ENCODE measurements around the gene FTHL17. TPM values are rescaled to one million over a fixed set of nuclear protein-coding genes. Genes with fewer than 3 reads are reported as not detected.

The FTHL17 gene
- polyA plus RNA-seq, 1 donor from 2014 or later: not detected

DNA sequence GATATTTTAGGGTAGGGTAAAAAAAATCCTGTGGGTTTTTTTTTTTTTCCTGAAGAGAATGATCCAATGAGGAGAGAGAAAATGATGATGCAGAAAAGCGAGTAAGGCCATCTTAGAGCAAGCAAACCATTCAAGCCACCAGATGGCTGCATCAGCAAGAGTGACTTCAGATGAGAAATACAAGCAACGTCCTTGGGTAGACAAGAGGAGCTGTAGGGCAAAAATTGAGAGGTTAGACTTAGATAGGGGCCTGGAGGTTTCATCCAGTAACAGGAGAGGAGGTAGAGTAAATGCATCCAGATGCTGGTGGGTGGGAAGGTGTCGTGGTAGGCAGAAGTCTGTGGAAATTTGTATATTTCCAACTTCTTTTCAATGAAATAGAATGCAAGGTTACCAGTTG is 14.6 kb downstream of the FTHL17 start:
- no peaks in the 10 kb centered on the region for H4K20me1 ChIP-seq (ENCODE audit: insufficient read depth)
- H3K4me3 ChIP-seq (ENCODE audit: low read length): no peak overlapping the region
- no peak overlapping the region for H2AFZ ChIP-seq (ENCODE audit: low read depth, low read length)
- no peaks in the 10 kb centered on the region for H3F3A ChIP-seq (ENCODE audit: insufficient read depth, low read length, poor library complexity, severe bottlenecking)
- TF ChIP-seq SMC3 (conservative IDR thresholded peaks at IDR 0.05; ENCODE audit: poor library complexity): no peak
- TF ChIP-seq, protein P1, sequence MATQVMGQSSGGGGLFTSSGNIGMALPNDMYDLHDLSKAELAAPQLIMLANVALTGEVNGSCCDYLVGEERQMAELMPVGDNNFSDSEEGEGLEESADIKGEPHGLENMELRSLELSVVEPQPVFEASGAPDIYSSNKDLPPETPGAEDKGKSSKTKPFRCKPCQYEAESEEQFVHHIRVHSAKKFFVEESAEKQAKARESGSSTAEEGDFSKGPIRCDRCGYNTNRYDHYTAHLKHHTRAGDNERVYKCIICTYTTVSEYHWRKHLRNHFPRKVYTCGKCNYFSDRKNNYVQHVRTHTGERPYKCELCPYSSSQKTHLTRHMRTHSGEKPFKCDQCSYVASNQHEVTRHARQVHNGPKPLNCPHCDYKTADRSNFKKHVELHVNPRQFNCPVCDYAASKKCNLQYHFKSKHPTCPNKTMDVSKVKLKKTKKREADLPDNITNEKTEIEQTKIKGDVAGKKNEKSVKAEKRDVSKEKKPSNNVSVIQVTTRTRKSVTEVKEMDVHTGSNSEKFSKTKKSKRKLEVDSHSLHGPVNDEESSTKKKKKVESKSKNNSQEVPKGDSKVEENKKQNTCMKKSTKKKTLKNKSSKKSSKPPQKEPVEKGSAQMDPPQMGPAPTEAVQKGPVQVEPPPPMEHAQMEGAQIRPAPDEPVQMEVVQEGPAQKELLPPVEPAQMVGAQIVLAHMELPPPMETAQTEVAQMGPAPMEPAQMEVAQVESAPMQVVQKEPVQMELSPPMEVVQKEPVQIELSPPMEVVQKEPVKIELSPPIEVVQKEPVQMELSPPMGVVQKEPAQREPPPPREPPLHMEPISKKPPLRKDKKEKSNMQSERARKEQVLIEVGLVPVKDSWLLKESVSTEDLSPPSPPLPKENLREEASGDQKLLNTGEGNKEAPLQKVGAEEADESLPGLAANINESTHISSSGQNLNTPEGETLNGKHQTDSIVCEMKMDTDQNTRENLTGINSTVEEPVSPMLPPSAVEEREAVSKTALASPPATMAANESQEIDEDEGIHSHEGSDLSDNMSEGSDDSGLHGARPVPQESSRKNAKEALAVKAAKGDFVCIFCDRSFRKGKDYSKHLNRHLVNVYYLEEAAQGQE (IDR thresholded peaks at IDR 0.05; ENCODE audit: borderline replicate concordance): no peak
- TF ChIP-seq, protein P2, sequence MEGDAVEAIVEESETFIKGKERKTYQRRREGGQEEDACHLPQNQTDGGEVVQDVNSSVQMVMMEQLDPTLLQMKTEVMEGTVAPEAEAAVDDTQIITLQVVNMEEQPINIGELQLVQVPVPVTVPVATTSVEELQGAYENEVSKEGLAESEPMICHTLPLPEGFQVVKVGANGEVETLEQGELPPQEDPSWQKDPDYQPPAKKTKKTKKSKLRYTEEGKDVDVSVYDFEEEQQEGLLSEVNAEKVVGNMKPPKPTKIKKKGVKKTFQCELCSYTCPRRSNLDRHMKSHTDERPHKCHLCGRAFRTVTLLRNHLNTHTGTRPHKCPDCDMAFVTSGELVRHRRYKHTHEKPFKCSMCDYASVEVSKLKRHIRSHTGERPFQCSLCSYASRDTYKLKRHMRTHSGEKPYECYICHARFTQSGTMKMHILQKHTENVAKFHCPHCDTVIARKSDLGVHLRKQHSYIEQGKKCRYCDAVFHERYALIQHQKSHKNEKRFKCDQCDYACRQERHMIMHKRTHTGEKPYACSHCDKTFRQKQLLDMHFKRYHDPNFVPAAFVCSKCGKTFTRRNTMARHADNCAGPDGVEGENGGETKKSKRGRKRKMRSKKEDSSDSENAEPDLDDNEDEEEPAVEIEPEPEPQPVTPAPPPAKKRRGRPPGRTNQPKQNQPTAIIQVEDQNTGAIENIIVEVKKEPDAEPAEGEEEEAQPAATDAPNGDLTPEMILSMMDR (IDR thresholded peaks at IDR 0.05; ENCODE audit: poor library complexity, severe bottlenecking): no peak
- no peak for TF ChIP-seq RAD21 (conservative IDR thresholded peaks at IDR 0.05)
- no peak for TF ChIP-seq MXI1 (conservative IDR thresholded peaks at IDR 0.05; ENCODE audit: poor library complexity, severe bottlenecking)
- no peak for TF ChIP-seq TAF1 (IDR thresholded peaks at IDR 0.05; ENCODE audit: low read depth)
- no peak for TF ChIP-seq EP300 (conservative IDR thresholded peaks at IDR 0.05; ENCODE audit: poor library complexity, severe bottlenecking)
- TF ChIP-seq POLR2AphosphoS5 (IDR thresholded peaks at IDR 0.05): no peak
- no peak for TF ChIP-seq EZH2 (IDR thresholded peaks at IDR 0.05; ENCODE audit: borderline replicate concordance, insufficient read depth, low read length, poor library complexity, severe bottlenecking)
- H3K9me3 ChIP-seq (ENCODE audit: low read length): no peaks in the 10 kb centered on the region
- no peaks in the 10 kb centered on the region for H3K79me2 ChIP-seq (replicated peaks; ENCODE audit: insufficient read depth, low read length)
- no peak overlapping the region for H3K9ac ChIP-seq (ENCODE audit: low read length)
- H3K27me3 ChIP-seq (ENCODE audit: insufficient read depth, low read depth, low read length): no peaks in the 10 kb centered on the region
- no peak overlapping the region for H3K27ac ChIP-seq (ENCODE audit: low read length)
- no peaks in the 10 kb centered on the region for H3K9me2 ChIP-seq (ENCODE audit: insufficient read depth, low read length)
- H3K4me2 ChIP-seq (ENCODE audit: low read length): no peak overlapping the region
- H3K36me3 ChIP-seq (ENCODE audit: insufficient read depth, low read length): no peaks in the 10 kb centered on the region

DNA sequence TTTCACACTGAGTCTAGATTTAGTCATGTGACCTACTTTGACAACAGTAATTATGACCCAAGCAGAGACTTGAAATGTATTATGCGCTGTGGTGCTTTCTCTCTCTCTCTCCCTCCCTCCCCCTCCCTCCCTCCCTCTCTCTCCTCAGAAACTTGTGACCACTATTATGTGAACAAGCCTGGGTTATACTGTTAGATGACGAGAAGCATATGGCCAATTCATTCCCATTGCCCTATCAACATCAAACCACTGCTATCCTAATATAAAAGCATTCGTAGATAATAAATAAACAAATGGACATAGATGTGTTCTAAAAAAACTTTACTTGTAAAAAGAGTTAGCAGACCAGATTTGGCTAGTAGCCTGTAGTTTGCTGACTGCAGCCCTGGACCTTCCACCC is 18.2 kb downstream of the FTHL17 start:
- Histone ChIP-seq H3K9ac (ENCODE audit: low read length) (no peak overlapping the region), H3K36me3 (ENCODE audit: insufficient read depth, low read length) (no peaks in the 10 kb centered on the region), H3K9me3 (ENCODE audit: low read length) (no peaks in the 10 kb centered on the region), H3K9me2 (ENCODE audit: insufficient read depth, low read length) (no peaks in the 10 kb centered on the region), H3K27ac (ENCODE audit: low read length) (no peak overlapping the region), H3K4me3 (ENCODE audit: low read length) (no peak overlapping the region), H2AFZ (ENCODE audit: low read depth, low read length) (no peak overlapping the region), H3K27me3 (ENCODE audit: insufficient read depth, low read depth, low read length) (no peaks in the 10 kb centered on the region), H4K20me1 (ENCODE audit: insufficient read depth) (no peaks in the 10 kb centered on the region), H3F3A (ENCODE audit: insufficient read depth, low read length, poor library complexity, severe bottlenecking) (no peaks in the 10 kb centered on the region), H3K4me2 (ENCODE audit: low read length) (no peak overlapping the region), H3K79me2 (replicated peaks; ENCODE audit: insufficient read depth, low read length) (no peaks in the 10 kb centered on the region)
- TF ChIP-seq EP300 (conservative IDR thresholded peaks at IDR 0.05; ENCODE audit: poor library complexity, severe bottlenecking) (no peak), SMC3 (conservative IDR thresholded peaks at IDR 0.05; ENCODE audit: poor library complexity) (no peak), TAF1 (IDR thresholded peaks at IDR 0.05; ENCODE audit: low read depth) (no peak), POLR2AphosphoS5 (IDR thresholded peaks at IDR 0.05) (no peak), MXI1 (conservative IDR thresholded peaks at IDR 0.05; ENCODE audit: poor library complexity, severe bottlenecking) (no peak), EZH2 (IDR thresholded peaks at IDR 0.05; ENCODE audit: borderline replicate concordance, insufficient read depth, low read length, poor library complexity, severe bottlenecking) (no peak), RAD21 (conservative IDR thresholded peaks at IDR 0.05) (no peak)
- TF ChIP-seq, protein P1 (IDR thresholded peaks at IDR 0.05; ENCODE audit: borderline replicate concordance): no peak
- TF ChIP-seq, protein P2 (IDR thresholded peaks at IDR 0.05; ENCODE audit: poor library complexity, severe bottlenecking): no peak

Data from neural cell (in vitro differentiated cells).